Measurements from ENCODE around the gene ALOX15B. TPM values are rescaled to one million over a fixed set of nuclear protein-coding genes. Genes with fewer than 3 reads are reported as not detected.

The ALOX15B gene
- total and polyA plus RNA-seq, 10 of the 15 experiments (the other 5 are each of a cell fraction or from before 2014, with no cell fraction given) = 0.01 TPM; not detected in 9

GRCh38 chr17:8029121-8029520 is 9.7 kb upstream of the ALOX15B start:
- RAD21 ChIA-PET (ENCODE audit: unreplicated experiment) = no interaction called here
- ATAC-seq (no peak), FAIRE-seq (no peak), DNase-seq (ENCODE audit: low read depth, low spot score) (no peak)
- WGBS (ENCODE audit: insufficient coverage, insufficient replicate concordance, low lambda C conversion rate, missing lambda C conversion rate) = 21% methylated on average over 5 of the region's 5 CpGs
- Histone ChIP-seq H4K20me1 (ENCODE audit: control insufficient read depth, insufficient read depth) (no peaks in the 10 kb centered on the region), H3K79me2 (ENCODE audit: control insufficient read depth, insufficient read depth, low read length) (no peaks in the 10 kb centered on the region), H3K4me1 (ENCODE audit: control insufficient read depth, insufficient read depth, low read length) (no peaks in the 10 kb centered on the region), H3K4me3 (no peak overlapping the region), H3K27ac (ENCODE audit: control insufficient read depth, insufficient read depth) (no peak overlapping the region), H2AFZ (ENCODE audit: control insufficient read depth, low read depth, low read length) (no peak overlapping the region), H3K9ac (ENCODE audit: control insufficient read depth, insufficient read depth, low read length) (no peak overlapping the region), H3K4me2 (ENCODE audit: control insufficient read depth, insufficient read depth) (no peak overlapping the region), H3K36me3 (ENCODE audit: control insufficient read depth in 2 of 2, insufficient read depth in 2 of 2, low read length in 1 of 2) (no peaks in the 10 kb centered on the region), H3K27me3 (replicated peaks in 1 of 2; ENCODE audit: control insufficient read depth in 2 of 2, insufficient read depth in 2 of 2, low read length in 1 of 2) (peaks cover 0 to 5% of the 10 kb centered on the region in 2 experiments; a peak in 2 of 4 replicates), H3K9me3 (replicated peaks; ENCODE audit: control insufficient read depth, insufficient read depth, low read length) (no peaks in the 10 kb centered on the region; the same call in 2 of the 3 replicates)
- TF ChIP-seq EED (IDR thresholded peaks at IDR 0.05; ENCODE audit: low read depth) (no peak), HSF1 (IDR thresholded peaks at IDR 0.05; ENCODE audit: low read depth, low read length) (no peak), STAT1 (conservative IDR thresholded peaks at IDR 0.05) (no peak), WRNIP1 (IDR thresholded peaks at IDR 0.05; ENCODE audit: borderline replicate concordance, low read depth, low read length) (no peak), MYB (IDR thresholded peaks at IDR 0.05; ENCODE audit: borderline replicate concordance, low read depth, low read length) (no peak), HCFC1 (IDR thresholded peaks at IDR 0.05; ENCODE audit: low read length) (no peak), CHD4 (IDR thresholded peaks at IDR 0.05) (no peak), DPF2 (IDR thresholded peaks at IDR 0.05) (no peak), RELA (IDR thresholded peaks at IDR 0.05; ENCODE audit: borderline replicate concordance, partially characterized antibody) (no peak), RELB (IDR thresholded peaks at IDR 0.05; ENCODE audit: low read depth) (no peak), JUND (IDR thresholded peaks at IDR 0.05; ENCODE audit: low read depth, low read length) (no peak), NR2C1 (IDR thresholded peaks at IDR 0.05) (no peak)
- no TSS peak for BruUV-seq (replicated peaks)
- POLR2A ChIA-PET = interaction anchor here (0.6 to 0.7 kb wide), 2 partner anchors 9 to 83 kb away, joined by 5 to 13 read pairs; no protein-coding TSS in a partner anchor
- CTCF ChIA-PET = interaction anchor here (0.6 to 1.2 kb wide), 4 partner anchors 12 to 464 kb away, joined by 3 to 5 read pairs (median 4); no protein-coding TSS in a partner anchor
- in situ Hi-C loops (cut with MboI) (no loop called here), intact Hi-C loops (cut with micrococcal nuclease; ENCODE audit: unreplicated experiment) (no loop called here)
- SMC1A ChIA-PET (ENCODE audit: uncharacterized antibody, unreplicated experiment) = no interaction called here
